Neural crest cell (in vitro differentiated cells): ENCODE measurements around the gene POLR1A. TPM values are rescaled to one million over a fixed set of nuclear protein-coding genes. Genes with fewer than 3 reads are reported as not detected.
A peak's percentile ranks its signal among the peaks of the same experiment; 100 is the strongest.

Experiments
- DNase-seq: peaks from one replicate; pipeline ENCODE4 v3.0.0; 2021; ENCODE audit warnings: low read depth, mixed read lengths, low spot score
- H3K27ac Mint-ChIP-seq: one replicate; pipeline ENCODE4 v1.8.0; 2021; ENCODE audit warnings: mild to moderate bottlenecking, mixed read lengths; ENCODE audit not compliant: unreplicated experiment
- H3K27me3 Mint-ChIP-seq: 2 replicates; pipeline ENCODE4 v1.8.0; 2021; ENCODE audit warnings: low read depth, mild to moderate bottlenecking, mixed read lengths
- H3K36me3 Mint-ChIP-seq: 2 replicates; pipeline ENCODE4 v1.8.0; 2021; ENCODE audit warnings: low read depth, mild to moderate bottlenecking, mixed read lengths
- H3K4me1 Mint-ChIP-seq: 2 replicates; pipeline ENCODE4 v1.8.0; 2021; ENCODE audit warnings: mixed read lengths
- H3K4me3 Mint-ChIP-seq: one replicate; pipeline ENCODE4 v1.8.0; 2021; ENCODE audit warnings: mild to moderate bottlenecking, mixed read lengths
- H3K9me3 Mint-ChIP-seq: 2 replicates; pipeline ENCODE4 v1.8.0; 2021; ENCODE audit warnings: mixed read lengths
- total RNA-seq: library from RNA; stranded (reverse); gene quantifications from 2 replicates; pipeline ENCODE4 v1.2.1, GENCODE V29; 2021
- TF ChIP-seq, protein P1 (sequence below): fragments of 200-600 bp; sonication (generic); conservative IDR thresholded peaks from 2 replicates; pipeline ENCODE4 v1.5.0; 2021; ENCODE audit warnings: antibody characterized with exemption, mild to moderate bottlenecking

Gene POLR1A
- total RNA-seq, 1 donor from 2014 or later: 67.8 TPM

GRCh38 chr2:86062043-86062442 lies 43.6 kb downstream of the POLR1A start:
- no peak for DNase-seq
- TF ChIP-seq, protein P1, sequence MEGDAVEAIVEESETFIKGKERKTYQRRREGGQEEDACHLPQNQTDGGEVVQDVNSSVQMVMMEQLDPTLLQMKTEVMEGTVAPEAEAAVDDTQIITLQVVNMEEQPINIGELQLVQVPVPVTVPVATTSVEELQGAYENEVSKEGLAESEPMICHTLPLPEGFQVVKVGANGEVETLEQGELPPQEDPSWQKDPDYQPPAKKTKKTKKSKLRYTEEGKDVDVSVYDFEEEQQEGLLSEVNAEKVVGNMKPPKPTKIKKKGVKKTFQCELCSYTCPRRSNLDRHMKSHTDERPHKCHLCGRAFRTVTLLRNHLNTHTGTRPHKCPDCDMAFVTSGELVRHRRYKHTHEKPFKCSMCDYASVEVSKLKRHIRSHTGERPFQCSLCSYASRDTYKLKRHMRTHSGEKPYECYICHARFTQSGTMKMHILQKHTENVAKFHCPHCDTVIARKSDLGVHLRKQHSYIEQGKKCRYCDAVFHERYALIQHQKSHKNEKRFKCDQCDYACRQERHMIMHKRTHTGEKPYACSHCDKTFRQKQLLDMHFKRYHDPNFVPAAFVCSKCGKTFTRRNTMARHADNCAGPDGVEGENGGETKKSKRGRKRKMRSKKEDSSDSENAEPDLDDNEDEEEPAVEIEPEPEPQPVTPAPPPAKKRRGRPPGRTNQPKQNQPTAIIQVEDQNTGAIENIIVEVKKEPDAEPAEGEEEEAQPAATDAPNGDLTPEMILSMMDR: no peak
- no peak overlapping the region for H3K4me3 Mint-ChIP-seq
- H3K36me3 Mint-ChIP-seq: peaks cover 52% of the 10 kb centered on the region
- no peak overlapping the region for H3K27ac Mint-ChIP-seq
- no peaks in the 10 kb centered on the region for H3K27me3 Mint-ChIP-seq
- H3K9me3 Mint-ChIP-seq: peaks cover 5% of the 10 kb centered on the region
- no peaks in the 10 kb centered on the region for H3K4me1 Mint-ChIP-seq

DNA sequence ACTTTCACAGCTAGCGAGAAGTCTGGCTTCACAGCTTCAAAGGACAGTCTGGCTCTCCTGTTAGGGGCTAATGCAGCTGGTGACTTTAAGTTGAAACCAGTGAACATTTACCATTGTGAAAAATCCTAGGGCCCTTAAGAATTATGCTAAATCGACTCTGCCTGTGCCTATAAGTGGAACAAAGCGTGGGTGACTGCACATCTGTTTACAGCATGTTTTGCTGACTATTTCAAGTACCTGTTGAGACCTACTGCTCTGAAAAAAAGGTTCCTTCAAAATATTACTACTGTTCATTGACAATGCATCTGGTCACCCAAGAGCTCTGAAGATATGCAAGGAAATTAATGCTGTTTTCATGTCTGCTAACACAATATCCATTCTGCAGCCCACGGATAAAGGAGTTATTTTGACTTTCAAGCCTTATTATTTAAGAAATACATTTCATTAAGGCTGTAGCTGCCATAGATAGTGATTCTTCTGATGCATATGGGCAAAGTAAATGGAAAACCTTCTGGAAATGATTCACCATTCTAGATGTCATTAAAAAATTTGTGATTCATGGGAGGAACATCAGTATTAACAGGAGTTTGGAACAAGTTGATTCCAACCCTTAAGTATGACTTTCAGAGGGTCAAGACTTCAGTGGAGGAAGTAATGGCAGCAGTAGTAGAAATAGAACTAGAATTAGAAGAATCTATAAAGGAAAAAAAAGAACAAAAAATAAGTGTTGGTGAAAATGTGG lies 48.9 kb downstream of the POLR1A start:
- Mint-ChIP-seq H3K4me1 (no peaks in the 10 kb centered on the region), H3K4me3 (no peak overlapping the region), H3K27ac (no peak overlapping the region), H3K9me3 (no peaks in the 10 kb centered on the region), H3K36me3 (peaks cover 22% of the 10 kb centered on the region), H3K27me3 (no peaks in the 10 kb centered on the region)
- no peak for DNase-seq
- TF ChIP-seq, protein P1: no peak

DNA sequence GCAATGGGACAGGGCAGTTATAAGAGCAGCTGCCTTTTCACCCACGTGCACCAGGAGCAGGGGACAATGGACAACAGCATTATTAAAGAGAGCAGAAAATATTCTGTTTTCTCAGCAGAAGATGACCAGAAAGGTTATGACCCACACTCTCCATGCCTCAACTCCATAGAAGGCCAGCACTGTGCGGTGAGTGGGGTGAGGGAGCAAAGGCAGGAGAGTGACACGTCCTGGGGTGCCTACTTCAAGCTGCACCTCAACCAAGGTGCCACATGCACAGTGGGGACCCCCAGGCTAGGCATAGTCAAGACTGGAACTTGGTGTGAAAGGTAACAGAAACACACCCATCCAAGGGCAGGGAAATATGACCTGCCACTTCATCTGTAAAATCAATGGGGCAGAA lies 50.4 kb downstream of the POLR1A start:
- H3K36me3 Mint-ChIP-seq: peaks cover 12% of the 10 kb centered on the region
- H3K27me3 Mint-ChIP-seq: no peaks in the 10 kb centered on the region
- H3K27ac Mint-ChIP-seq: no peak overlapping the region
- no peaks in the 10 kb centered on the region for H3K4me1 Mint-ChIP-seq
- no peaks in the 10 kb centered on the region for H3K9me3 Mint-ChIP-seq
- TF ChIP-seq, protein P1: no peak
- H3K4me3 Mint-ChIP-seq: no peak overlapping the region
- DNase-seq: no peak

- Mint-ChIP-seq H3K9me3 (no peaks in the 10 kb centered on the region), H3K27ac (no peak overlapping the region), H3K4me1 (no peaks in the 10 kb centered on the region), H3K36me3 (peaks cover 12% of the 10 kb centered on the region), H3K27me3 (no peaks in the 10 kb centered on the region), H3K4me3 (no peak overlapping the region)
- DNase-seq: no peak
- TF ChIP-seq, protein P1: no peak
These were observed 51.1 kb downstream of the POLR1A start for GRCh38 chr2:86054535-86055082.

GRCh38 chr2:86053166-86053565 lies 52.5 kb downstream of the POLR1A start:
- no peak for DNase-seq
- Mint-ChIP-seq H3K4me3 (no peak overlapping the region), H3K9me3 (no peaks in the 10 kb centered on the region), H3K36me3 (peaks cover 16% of the 10 kb centered on the region), H3K27ac (peak overlapping the region; percentile 67), H3K27me3 (no peaks in the 10 kb centered on the region), H3K4me1 (no peaks in the 10 kb centered on the region)
- TF ChIP-seq, protein P1: no peak
